ENCODE results near the gene ZBTB47. TPM values are rescaled to one million over a fixed set of nuclear protein-coding genes. Genes with fewer than 3 reads are reported as not detected.
A peak's percentile ranks its signal among the peaks of the same experiment; 100 is the strongest.

ZBTB47 gene
- polyA plus RNA-seq, 4 donors: 0.89 to 11.4 (median 7.8) TPM

GRCh38 chr3:42654331-42655201 lies 1.1 kb downstream of the ZBTB47 start:
- DNase-seq (peak in 1 of 2 donors; percentile 72), FAIRE-seq (no peak)
- 1 to 4% (median 4%) methylated on average over 28 to 94 of the region's 94 CpGs for WGBS, 3 donors
- Histone ChIP-seq H3K27me3 (ENCODE audit: control insufficient read depth in 3 of 3, insufficient read depth in 3 of 3, low read length in 3 of 3) (no peaks in the 10 kb centered on the region), H3K9me3 (ENCODE audit: control insufficient read depth in 2 of 2, insufficient read depth in 1 of 2, low read depth in 1 of 2, low read length in 1 of 2) (no peaks in the 10 kb centered on the region), H3K27ac (ENCODE audit: low read depth in 1 of 3, low read length in 2 of 3) (peak overlapping the region in 2 of 3 donors; percentile 56 to 76), H3K36me3 (ENCODE audit: control insufficient read depth in 3 of 3, insufficient read depth in 2 of 3, low read depth in 1 of 3, low read length in 3 of 3) (peaks cover 0 to 29% (median 0%) of the 10 kb centered on the region in 3 donors), H3K4me3 (ENCODE audit: low read depth in 1 of 3, low read length in 3 of 3) (peak overlapping the region; percentile 42 to 82 (median 63)), H3K4me1 (ENCODE audit: control insufficient read depth in 3 of 3, insufficient read depth in 2 of 3, low read depth in 1 of 3, low read length in 2 of 3) (peaks cover 2 to 28% (median 2%) of the 10 kb centered on the region in 3 donors)

GRCh38 chr3:42655331-42655888 lies 1.9 kb downstream of the ZBTB47 start:
- peak overlapping the region in 1 of 3 donors; percentile 76 for H3K27ac ChIP-seq (ENCODE audit: low read depth in 1 of 3, low read length in 2 of 3)
- peak overlapping the region in 1 of 3 donors; percentile 77 for H3K4me3 ChIP-seq (ENCODE audit: low read depth in 1 of 3, low read length in 3 of 3)
- H3K9me3 ChIP-seq (ENCODE audit: control insufficient read depth in 2 of 2, insufficient read depth in 1 of 2, low read depth in 1 of 2, low read length in 1 of 2): no peaks in the 10 kb centered on the region
- DNase-seq (peak in 1 of 2 donors; percentile 36), FAIRE-seq (no peak)
- H3K36me3 ChIP-seq (ENCODE audit: control insufficient read depth in 3 of 3, insufficient read depth in 2 of 3, low read depth in 1 of 3, low read length in 3 of 3): peaks cover 0 to 30% (median 0%) of the 10 kb centered on the region in 3 donors
- H3K27me3 ChIP-seq (ENCODE audit: control insufficient read depth in 3 of 3, insufficient read depth in 3 of 3, low read length in 3 of 3): no peaks in the 10 kb centered on the region
- H3K4me1 ChIP-seq (ENCODE audit: control insufficient read depth in 3 of 3, insufficient read depth in 2 of 3, low read depth in 1 of 3, low read length in 2 of 3): peaks cover 2 to 28% (median 2%) of the 10 kb centered on the region in 3 donors
- 35 to 64% (median 53%) methylated on average over 4 of the region's 4 CpGs for WGBS, 3 donors

GRCh38 chr3:42655980-42656679 lies 2.6 kb downstream of the ZBTB47 start:
- FAIRE-seq: no peak
- H3K4me1 ChIP-seq (ENCODE audit: control insufficient read depth in 3 of 3, insufficient read depth in 2 of 3, low read depth in 1 of 3, low read length in 2 of 3): peaks cover 2 to 28% (median 2%) of the 10 kb centered on the region in 3 donors
- DNase-seq: peak in 1 of 2 donors; percentile 23

GRCh38 chr3:42656680-42657610 lies 3.4 kb downstream of the ZBTB47 start:
- no peak overlapping the region for H3K27ac ChIP-seq (ENCODE audit: low read depth in 1 of 3, low read length in 2 of 3)
- no peaks in the 10 kb centered on the region for H3K9me3 ChIP-seq (ENCODE audit: control insufficient read depth in 2 of 2, insufficient read depth in 1 of 2, low read depth in 1 of 2, low read length in 1 of 2)
- no peak for FAIRE-seq
- no peaks in the 10 kb centered on the region for H3K27me3 ChIP-seq (ENCODE audit: control insufficient read depth in 3 of 3, insufficient read depth in 3 of 3, low read length in 3 of 3)
- peaks cover 0 to 39% (median 0%) of the 10 kb centered on the region in 3 donors for H3K36me3 ChIP-seq (ENCODE audit: control insufficient read depth in 3 of 3, insufficient read depth in 2 of 3, low read depth in 1 of 3, low read length in 3 of 3)
- WGBS, 3 donors: 81 to 87% (median 85%) methylated on average over 9 of the region's 9 CpGs
- DNase-seq: no peak
- no peak overlapping the region for H3K4me3 ChIP-seq (ENCODE audit: low read depth in 1 of 3, low read length in 3 of 3)
- peaks cover 2 to 28% (median 2%) of the 10 kb centered on the region in 3 donors for H3K4me1 ChIP-seq (ENCODE audit: control insufficient read depth in 3 of 3, insufficient read depth in 2 of 3, low read depth in 1 of 3, low read length in 2 of 3)

More at GRCh38 chr3:42655980-42656679, 2.6 kb downstream of the ZBTB47 start:
- no peaks in the 10 kb centered on the region for H3K9me3 ChIP-seq (ENCODE audit: control insufficient read depth in 2 of 2, insufficient read depth in 1 of 2, low read depth in 1 of 2, low read length in 1 of 2)
- no peaks in the 10 kb centered on the region for H3K27me3 ChIP-seq (ENCODE audit: control insufficient read depth in 3 of 3, insufficient read depth in 3 of 3, low read length in 3 of 3)
- H3K36me3 ChIP-seq (ENCODE audit: control insufficient read depth in 3 of 3, insufficient read depth in 2 of 3, low read depth in 1 of 3, low read length in 3 of 3): peaks cover 0 to 34% (median 0%) of the 10 kb centered on the region in 3 donors
- no peak overlapping the region for H3K27ac ChIP-seq (ENCODE audit: low read depth in 1 of 3, low read length in 2 of 3)
- 78 to 80% (median 79%) methylated on average over 6 of the region's 6 CpGs for WGBS, 3 donors
- no peak overlapping the region for H3K4me3 ChIP-seq (ENCODE audit: low read depth in 1 of 3, low read length in 3 of 3)

GRCh38 chr3:42657675-42658074 lies 4.2 kb downstream of the ZBTB47 start:
- Histone ChIP-seq H3K4me1 (ENCODE audit: control insufficient read depth in 3 of 3, insufficient read depth in 2 of 3, low read depth in 1 of 3, low read length in 2 of 3) (peaks cover 2 to 21% (median 2%) of the 10 kb centered on the region in 3 donors), H3K4me3 (ENCODE audit: low read depth in 1 of 3, low read length in 3 of 3) (no peak overlapping the region), H3K27ac (ENCODE audit: low read depth in 1 of 3, low read length in 2 of 3) (no peak overlapping the region), H3K9me3 (ENCODE audit: control insufficient read depth in 2 of 2, insufficient read depth in 1 of 2, low read depth in 1 of 2, low read length in 1 of 2) (no peaks in the 10 kb centered on the region), H3K36me3 (ENCODE audit: control insufficient read depth in 3 of 3, insufficient read depth in 2 of 3, low read depth in 1 of 3, low read length in 3 of 3) (peaks cover 0 to 39% (median 0%) of the 10 kb centered on the region in 3 donors), H3K27me3 (ENCODE audit: control insufficient read depth in 3 of 3, insufficient read depth in 3 of 3, low read length in 3 of 3) (no peaks in the 10 kb centered on the region)
- no peak for DNase-seq
- no peak for FAIRE-seq
- WGBS, 3 donors: 79 to 88% (median 81%) methylated on average over 4 of the region's 4 CpGs

- no peaks in the 10 kb centered on the region for H3K27me3 ChIP-seq (ENCODE audit: control insufficient read depth in 3 of 3, insufficient read depth in 3 of 3, low read length in 3 of 3)
- DNase-seq (no peak), FAIRE-seq (no peak)
- H3K9me3 ChIP-seq (ENCODE audit: control insufficient read depth in 2 of 2, insufficient read depth in 1 of 2, low read depth in 1 of 2, low read length in 1 of 2): no peaks in the 10 kb centered on the region
- peaks cover 0 to 39% (median 0%) of the 10 kb centered on the region in 3 donors for H3K36me3 ChIP-seq (ENCODE audit: control insufficient read depth in 3 of 3, insufficient read depth in 2 of 3, low read depth in 1 of 3, low read length in 3 of 3)
- H3K4me3 ChIP-seq (ENCODE audit: low read depth in 1 of 3, low read length in 3 of 3): no peak overlapping the region
- H3K27ac ChIP-seq (ENCODE audit: low read depth in 1 of 3, low read length in 2 of 3): no peak overlapping the region
- peaks cover under 1 to 15% (median 2%) of the 10 kb centered on the region in 3 donors for H3K4me1 ChIP-seq (ENCODE audit: control insufficient read depth in 3 of 3, insufficient read depth in 2 of 3, low read depth in 1 of 3, low read length in 2 of 3)
- 88 to 92% (median 91%) methylated on average over 34 of the region's 34 CpGs for WGBS, 3 donors
These were observed 4.7 kb downstream of the ZBTB47 start for GRCh38 chr3:42658091-42658770.

- no peak for DNase-seq
These were observed 5.4 kb downstream of the ZBTB47 start for GRCh38 chr3:42658771-42659390.

More at GRCh38 chr3:42658771-42659390, 5.4 kb downstream of the ZBTB47 start:
- H3K4me1 ChIP-seq (ENCODE audit: control insufficient read depth in 3 of 3, insufficient read depth in 2 of 3, low read depth in 1 of 3, low read length in 2 of 3): peaks cover 0 to 9% (median 0%) of the 10 kb centered on the region in 3 donors
- H3K27me3 ChIP-seq (ENCODE audit: control insufficient read depth in 3 of 3, insufficient read depth in 3 of 3, low read length in 3 of 3): no peaks in the 10 kb centered on the region
- no peak for FAIRE-seq
- WGBS, 3 donors: 79 to 85% (median 80%) methylated on average over 21 to 22 of the region's 22 CpGs
- no peak overlapping the region for H3K4me3 ChIP-seq (ENCODE audit: low read depth in 1 of 3, low read length in 3 of 3)
- H3K9me3 ChIP-seq (ENCODE audit: control insufficient read depth in 2 of 2, insufficient read depth in 1 of 2, low read depth in 1 of 2, low read length in 1 of 2): no peaks in the 10 kb centered on the region
- no peak overlapping the region for H3K27ac ChIP-seq (ENCODE audit: low read depth in 1 of 3, low read length in 2 of 3)
- peaks cover 0 to 39% (median 0%) of the 10 kb centered on the region in 3 donors for H3K36me3 ChIP-seq (ENCODE audit: control insufficient read depth in 3 of 3, insufficient read depth in 2 of 3, low read depth in 1 of 3, low read length in 3 of 3)

Measured in small intestine (tissue), 7 donors.